Endothelial cell of umbilical vein (primary cell): ENCODE data around the gene INTS6L. TPM values are rescaled to one million over a fixed set of nuclear protein-coding genes. Genes with fewer than 3 reads are reported as not detected.

Experiments
- BruUV-seq: library from RNA; stranded (reverse); fragments of 400-500 nt; replicated peaks from 2 replicates; lab custom pipeline; 2021; lab: Mats Ljungman, UMichigan
- CTCF ChIA-PET: fragments of 300-600, 350-600 bp; sonication (Branson Sonifier 250); formaldehyde crosslinking; loops from one replicate; lab custom pipeline; 2021; ENCODE audit warnings: antibody characterized with exemption, inconsistent platforms; lab: Charles Lee
- POLR2A ChIA-PET: fragments of 300-600, 350-600 bp; sonication (Branson Sonifier 250); formaldehyde crosslinking; loops from one replicate; lab custom pipeline; 2021; ENCODE audit warnings: antibody characterized with exemption, inconsistent platforms; lab: Charles Lee
- DNase-seq: peaks from one replicate; pipeline ENCODE4 v3.0.0-alpha.2; 2011; ENCODE audit warnings: low read depth, low spot score
- FAIRE-seq: peaks from 2 replicates; lab custom pipeline; 2011; peaks lifted over from hg19 to GRCh38; lab: Jason Lieb, UNC
- H2AFZ ChIP-seq: 2 replicates; pipeline ENCODE4 v1.6.0; 2012; ENCODE audit warnings: low read depth, low read length, control low read depth, inconsistent platforms
- H3K27ac ChIP-seq: 2 replicates; pipeline ENCODE4 v1.5.1; 2011; ENCODE audit warnings: low read depth, mild to moderate bottlenecking, control low read depth, low read length, moderate library complexity; ENCODE audit not compliant: insufficient read depth
- H3K27me3 ChIP-seq, 2 experiments: 2 replicates each; pipeline versions ENCODE4 v1.6.0 to v1.6.1; 2011; ENCODE audit warnings: low read length in 2 of 2, mixed read lengths in 1 of 2; ENCODE audit not compliant: control insufficient read depth in 2 of 2, insufficient read depth in 2 of 2
- H3K36me3 ChIP-seq, 2 experiments: 2 replicates in 1 of 2; 3 replicates in 1 of 2; pipeline ENCODE4 v1.5.1; 2011; ENCODE audit warnings: low read length in 2 of 2, mild to moderate bottlenecking in 1 of 2, moderate library complexity in 1 of 2; ENCODE audit not compliant: control insufficient read depth in 2 of 2, insufficient read depth in 2 of 2; ENCODE audit errors: extremely low read depth in 1 of 2
- H3K4me1 ChIP-seq: 3 replicates; pipeline ENCODE4 v1.5.1; 2011; ENCODE audit warnings: mild to moderate bottlenecking, low read length; ENCODE audit not compliant: control insufficient read depth, insufficient read depth; ENCODE audit errors: extremely low read depth
- H3K4me2 ChIP-seq: 2 replicates; pipeline ENCODE4 v1.6.1; 2011; ENCODE audit warnings: low read length, control low read depth, mixed read lengths; ENCODE audit not compliant: insufficient read depth
- H3K4me3 ChIP-seq, 3 experiments: fragments of 200-600 bp in 1 of 3; sonication (generic), shearing (Covaris generic) in 1 of 3; replicated peaks in 1 of 3; 2 replicates each; pipeline ENCODE4 v1.5.1; 2011 to 2016; ENCODE audit warnings: control low read depth in 3 of 3, low read length in 3 of 3, mild to moderate bottlenecking in 2 of 3, inconsistent platforms in 1 of 3, low read depth in 1 of 3, moderate library complexity in 1 of 3; ENCODE audit not compliant: insufficient read depth in 1 of 3
- H3K79me2 ChIP-seq: 2 replicates; pipeline ENCODE4 v1.6.0; 2012; ENCODE audit warnings: low read length, inconsistent platforms; ENCODE audit not compliant: control insufficient read depth, insufficient read depth
- H3K9ac ChIP-seq: replicated peaks from 2 replicates; pipeline ENCODE3; 2011; ENCODE audit warnings: low read length, control low read depth; ENCODE audit not compliant: insufficient read depth; ENCODE audit errors: extremely low read depth
- H3K9me1 ChIP-seq: replicated peaks from 3 replicates; pipeline ENCODE4 v1.6.0; 2011; ENCODE audit warnings: mild to moderate bottlenecking, low read length; ENCODE audit not compliant: control insufficient read depth, insufficient read depth; ENCODE audit errors: extremely low read depth
- H3K9me3 ChIP-seq: replicated peaks from 2 replicates; pipeline ENCODE4 v1.5.1; 2012; ENCODE audit warnings: low read length, inconsistent platforms; ENCODE audit not compliant: control insufficient read depth, insufficient read depth
- H4K20me1 ChIP-seq: replicated peaks from 2 replicates; pipeline ENCODE3; 2011; ENCODE audit warnings: mild to moderate bottlenecking, low read length; ENCODE audit not compliant: control insufficient read depth, insufficient read depth; ENCODE audit errors: extremely low read depth
- EZH2 ChIP-seq: IDR thresholded peaks from 2 replicates; pipeline ENCODE4 v1.6.1; 2012; ENCODE audit warnings: borderline replicate concordance, low read depth, mild to moderate bottlenecking, moderate library complexity, low read length, inconsistent platforms; ENCODE audit not compliant: severe bottlenecking
- FOS ChIP-seq: IDR thresholded peaks from 2 replicates; pipeline ENCODE4 v1.6.1; 2011; ENCODE audit warnings: mild to moderate bottlenecking, low read length, moderate library complexity, borderline replicate concordance; ENCODE audit not compliant: insufficient read depth
- GATA2 ChIP-seq: IDR thresholded peaks from 2 replicates; pipeline ENCODE4 v1.7.0; 2011; ENCODE audit warnings: low read depth, mild to moderate bottlenecking, moderate library complexity, mixed read lengths, low read length; ENCODE audit not compliant: insufficient read length, insufficient read depth
- JUN ChIP-seq: IDR thresholded peaks from 2 replicates; pipeline ENCODE4 v1.6.1; 2011; ENCODE audit warnings: borderline replicate concordance, low read depth; ENCODE audit not compliant: insufficient read length, insufficient read depth
- MYC ChIP-seq: IDR thresholded peaks from one replicate; pipeline ENCODE4 v1.6.1; 2011; ENCODE audit warnings: mild to moderate bottlenecking, low read depth, low read length
- POLR2A ChIP-seq: IDR thresholded peaks from 2 replicates; pipeline ENCODE4 v1.6.1; 2012; ENCODE audit warnings: low read depth, mild to moderate bottlenecking, control low read depth, low read length
- POLR2AphosphoS5 ChIP-seq: IDR thresholded peaks from 2 replicates; pipeline ENCODE4 v1.6.1; 2012; ENCODE audit warnings: low read depth, mild to moderate bottlenecking, control low read depth, low read length, moderate library complexity; ENCODE audit not compliant: insufficient read depth
- dilution Hi-C: fragments of 300-500 bp; cut with MboI; formaldehyde crosslinking; loops from one replicate; pipeline ENCODE4 v1.15.0; 2019; ENCODE audit warnings: low sequenced_read_pairs; ENCODE audit not compliant: extremely low pct_ligation_motif_present
- intact Hi-C: fragments of 100-400 bp; cut with micrococcal nuclease; formaldehyde crosslinking; loops from one replicate; pipeline ENCODE4 v1.10.0; 2022
- polyA plus RNA-seq, 4 experiments: library from polyadenylated mRNA; depleted of rRNA in 3 of 4; stranded (reverse) in 3 of 4; unstranded in 1 of 4; fragments of >200 nt; gene quantifications; 2 replicates each; pipeline versions ENCODE4 v1.2.1 to v1.2.3, GENCODE V29; 2011 to 2012; ENCODE audit warnings: missing spikeins in 1 of 4
- total RNA-seq: library from RNA; stranded (reverse); gene quantifications from 2 replicates; pipeline ENCODE4 v1.2.3, GENCODE V29; 2021
- TF ChIP-seq, protein P1 (sequence below), 2 donors: IDR thresholded peaks; 1 replicate in 1 of 2; 2 replicates in 1 of 2; pipeline ENCODE4 v1.5.1; 2011; ENCODE audit warnings: low read length in 2 of 2, mild to moderate bottlenecking in 2 of 2, moderate library complexity in 2 of 2, control low read depth in 1 of 2, inconsistent platforms in 1 of 2, low read depth in 1 of 2; ENCODE audit not compliant: insufficient read depth in 1 of 2; ENCODE audit errors: extremely low read depth in 1 of 2
- TF ChIP-seq, protein P2 (sequence below): IDR thresholded peaks from 2 replicates; pipeline ENCODE4 v1.6.1; 2011; ENCODE audit not compliant: insufficient read depth, insufficient read length

INTS6L gene
- total and polyA plus RNA-seq, 2 donors (not counting 3 experiments of a cell fraction or from before 2014, with no cell fraction given) = 5.2 to 7.5 TPM

DNA sequence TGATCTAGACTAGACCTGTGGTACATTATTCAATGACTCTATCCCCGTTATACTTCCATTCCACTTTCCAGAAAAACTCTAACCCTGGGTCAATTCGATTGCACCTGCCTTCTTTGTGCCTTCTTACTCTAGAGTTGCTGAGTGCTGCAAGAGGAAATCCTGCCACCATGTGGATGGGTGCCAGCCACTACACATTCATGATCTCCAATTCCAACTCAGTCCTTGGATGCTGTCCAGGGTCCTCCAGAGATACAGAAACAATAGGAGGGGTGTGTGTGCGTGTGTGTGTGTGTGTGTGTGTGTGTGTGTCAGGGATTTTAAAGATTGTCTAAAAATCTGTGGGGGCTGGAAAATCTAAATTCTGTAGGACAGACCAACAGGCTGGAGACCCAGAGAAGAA lies 42.9 kb upstream of the INTS6L start:
- Histone ChIP-seq H3K9me1 (no peaks in the 10 kb centered on the region), H3K27ac (no peak overlapping the region), H3K4me2 (no peak overlapping the region), H3K36me3 (no peaks in the 10 kb centered on the region), H3K27me3 (peaks cover 0 to 2% of the 10 kb centered on the region in 2 experiments), H3K79me2 (no peaks in the 10 kb centered on the region), H3K9me3 (no peaks in the 10 kb centered on the region), H4K20me1 (no peaks in the 10 kb centered on the region), H2AFZ (no peak overlapping the region), H3K4me3 (no peak overlapping the region), H3K4me1 (no peaks in the 10 kb centered on the region), H3K9ac (no peak overlapping the region)
- peak; percentile 82 for DNase-seq
- ChIA-PET CTCF (no interaction called here), POLR2A (no interaction called here)
- dilution Hi-C loops = no loop called here
- intact Hi-C loops = no loop called here
- no peak for TF ChIP-seq POLR2A
- TF ChIP-seq, protein P1, sequence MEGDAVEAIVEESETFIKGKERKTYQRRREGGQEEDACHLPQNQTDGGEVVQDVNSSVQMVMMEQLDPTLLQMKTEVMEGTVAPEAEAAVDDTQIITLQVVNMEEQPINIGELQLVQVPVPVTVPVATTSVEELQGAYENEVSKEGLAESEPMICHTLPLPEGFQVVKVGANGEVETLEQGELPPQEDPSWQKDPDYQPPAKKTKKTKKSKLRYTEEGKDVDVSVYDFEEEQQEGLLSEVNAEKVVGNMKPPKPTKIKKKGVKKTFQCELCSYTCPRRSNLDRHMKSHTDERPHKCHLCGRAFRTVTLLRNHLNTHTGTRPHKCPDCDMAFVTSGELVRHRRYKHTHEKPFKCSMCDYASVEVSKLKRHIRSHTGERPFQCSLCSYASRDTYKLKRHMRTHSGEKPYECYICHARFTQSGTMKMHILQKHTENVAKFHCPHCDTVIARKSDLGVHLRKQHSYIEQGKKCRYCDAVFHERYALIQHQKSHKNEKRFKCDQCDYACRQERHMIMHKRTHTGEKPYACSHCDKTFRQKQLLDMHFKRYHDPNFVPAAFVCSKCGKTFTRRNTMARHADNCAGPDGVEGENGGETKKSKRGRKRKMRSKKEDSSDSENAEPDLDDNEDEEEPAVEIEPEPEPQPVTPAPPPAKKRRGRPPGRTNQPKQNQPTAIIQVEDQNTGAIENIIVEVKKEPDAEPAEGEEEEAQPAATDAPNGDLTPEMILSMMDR (IDR thresholded peaks at IDR 0.05; ENCODE audit: extremely low read depth in 1 of 2, insufficient read depth in 1 of 2, low read depth in 1 of 2, low read length in 2 of 2) = peak; percentile 37 to 47
- peak; percentile 87 for FAIRE-seq
- no TSS peak for BruUV-seq

DNA sequence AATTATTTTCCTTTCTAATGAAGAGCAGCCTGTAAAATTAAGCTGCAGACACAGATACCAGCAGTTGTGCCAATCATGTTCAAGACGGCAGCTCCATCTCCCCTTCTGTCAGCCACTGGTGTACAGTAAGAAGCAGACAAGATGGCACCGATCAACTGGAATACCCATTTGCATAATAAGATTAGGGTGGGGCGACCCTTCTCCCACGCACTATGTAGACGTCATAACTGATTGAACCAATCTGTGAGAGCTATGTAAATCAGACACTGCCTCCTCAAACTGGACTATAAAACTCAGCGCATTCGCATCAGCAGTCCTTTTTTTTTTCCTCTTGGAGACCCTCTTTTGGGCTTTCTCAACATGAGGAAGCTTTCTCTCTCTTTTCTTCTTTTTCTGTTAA lies 40.4 kb upstream of the INTS6L start:
- POLR2A ChIA-PET = no interaction called here
- TF ChIP-seq EZH2 (no peak), POLR2AphosphoS5 (no peak), JUN (no peak), MYC (no peak), GATA2 (no peak), FOS (no peak), POLR2A (no peak)
- TF ChIP-seq, protein P1 (IDR thresholded peaks at IDR 0.05; ENCODE audit: extremely low read depth in 1 of 2, insufficient read depth in 1 of 2, low read depth in 1 of 2, low read length in 2 of 2) = no peak
- TF ChIP-seq, protein P2, sequence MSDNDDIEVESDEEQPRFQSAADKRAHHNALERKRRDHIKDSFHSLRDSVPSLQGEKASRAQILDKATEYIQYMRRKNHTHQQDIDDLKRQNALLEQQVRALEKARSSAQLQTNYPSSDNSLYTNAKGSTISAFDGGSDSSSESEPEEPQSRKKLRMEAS = no peak
- CTCF ChIA-PET = interaction anchor here (1.9 to 2.9 kb wide), 2 partner anchors 117 to 294 kb away, joined by 4 to 16 read pairs; no protein-coding TSS in a partner anchor
- BruUV-seq = no TSS peak
- intact Hi-C loops = loop anchor here (5.0 kb wide), 1 partner anchor 42 kb away; the partner anchor contains the start of gene INTS6L
- no peaks in the 10 kb centered on the region for H3K9me3 ChIP-seq
- H3K4me1 ChIP-seq = no peaks in the 10 kb centered on the region
- H3K27me3 ChIP-seq = no peaks in the 10 kb centered on the region
- H3K9ac ChIP-seq = no peak overlapping the region
- DNase-seq = no peak
- no peak overlapping the region for H3K4me3 ChIP-seq
- dilution Hi-C loops = no loop called here
- no peak overlapping the region for H2AFZ ChIP-seq
- H3K79me2 ChIP-seq = no peaks in the 10 kb centered on the region
- no peaks in the 10 kb centered on the region for H3K9me1 ChIP-seq
- H3K27ac ChIP-seq = no peak overlapping the region
- no peaks in the 10 kb centered on the region for H3K36me3 ChIP-seq
- no peak for FAIRE-seq
- no peaks in the 10 kb centered on the region for H4K20me1 ChIP-seq
- H3K4me2 ChIP-seq = no peak overlapping the region
